Neuron (in vitro differentiated cells): ENCODE data around the gene TRIM77.
"Not testable (repeated sequence)": the region's sequence is repeated elsewhere in the genome, so short reads cannot be mapped to it uniquely, and the experiment has no call there.

ENCODE experiments used
- H2AFZ ChIP-seq: one replicate; pipeline ENCODE4 v1.6.1; 2013; ENCODE audit warnings: low read depth, mild to moderate bottlenecking, inconsistent platforms, low read length, moderate library complexity
- H3K27me3 ChIP-seq: one replicate; pipeline ENCODE4 v1.6.1; 2013; ENCODE audit warnings: low read length; ENCODE audit not compliant: insufficient read depth
- H3K36me3 ChIP-seq: one replicate; pipeline ENCODE4 v1.6.1; 2013; ENCODE audit warnings: low read length; ENCODE audit not compliant: insufficient read depth
- H3K4me1 ChIP-seq: one replicate; pipeline ENCODE4 v1.6.1; 2013; ENCODE audit warnings: low read length; ENCODE audit not compliant: insufficient read depth
- H3K4me3 ChIP-seq: 2 replicates; pipeline ENCODE4 v1.5.1; 2013; ENCODE audit warnings: mild to moderate bottlenecking, low read length, moderate library complexity
- H3K9me3 ChIP-seq: one replicate; pipeline ENCODE4 v1.6.1; 2013; ENCODE audit warnings: low read length

TRIM77 gene

GRCh38 chr11:89741406-89741805, 31.3 kb downstream of the TRIM77 start:
- not testable (repeated sequence) for H3K4me3 ChIP-seq, H3K4me1 ChIP-seq, H3K9me3 ChIP-seq, H3K27me3 ChIP-seq, H2AFZ ChIP-seq, H3K36me3 ChIP-seq

DNA sequence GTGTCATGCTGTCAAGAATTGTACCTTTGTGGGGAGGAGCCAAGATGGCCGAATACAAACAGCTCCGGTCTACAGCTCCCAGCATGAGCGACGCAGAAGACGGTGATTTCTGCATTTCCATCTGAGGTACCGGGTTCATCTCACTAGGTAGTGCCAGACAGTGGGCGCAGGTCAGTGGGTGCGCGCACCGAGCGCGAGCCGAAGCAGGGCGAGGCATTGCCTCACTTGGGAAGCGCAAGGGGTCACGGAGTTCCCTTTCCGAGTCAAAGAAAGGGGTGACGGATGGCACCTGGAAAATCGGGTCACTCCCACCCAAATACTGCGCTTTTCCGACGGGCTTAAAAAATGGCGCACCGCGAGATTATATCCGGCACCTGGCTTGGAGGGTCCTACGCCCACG, 34.1 kb downstream of the TRIM77 start:
- H2AFZ ChIP-seq, H3K4me3 ChIP-seq, H3K36me3 ChIP-seq: not testable (repeated sequence)

DNA sequence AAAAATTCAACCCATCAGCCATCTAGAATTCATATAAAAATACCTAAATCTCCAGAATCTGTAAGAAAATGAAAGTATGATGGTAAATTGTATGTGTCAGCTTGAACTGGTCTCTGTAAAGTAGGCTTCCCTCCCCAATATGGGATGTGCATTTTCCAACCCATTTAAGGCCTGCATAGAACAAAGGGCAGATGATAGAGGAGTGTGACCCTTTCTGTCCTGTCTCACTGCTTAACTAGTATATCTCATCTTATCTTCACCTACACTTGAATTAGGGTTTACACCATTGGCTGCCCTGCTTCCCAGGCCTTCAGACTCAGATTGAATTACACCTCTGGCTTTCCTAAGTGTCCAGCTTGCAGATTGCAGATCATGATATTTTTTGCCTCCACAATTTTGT, 40.7 kb downstream of the TRIM77 start:
- H3K9me3 ChIP-seq, H3K27me3 ChIP-seq, H2AFZ ChIP-seq, H3K36me3 ChIP-seq, H3K4me1 ChIP-seq, H3K4me3 ChIP-seq: not testable (repeated sequence)

More for the DNA sequence above, 34.1 kb downstream of the TRIM77 start:
- not testable (repeated sequence) for H3K9me3 ChIP-seq, H3K4me1 ChIP-seq, H3K27me3 ChIP-seq
